ENCODE data around the gene GRIN2A.

The GRIN2A gene

GRCh38 chr16:10181196-10182162 is 749 bp downstream of the GRIN2A start:
- peak; percentile 75 for DNase-seq (ENCODE audit: low spot score)

- peak; percentile 28 for DNase-seq (ENCODE audit: low spot score)
Measured at GRCh38 chr16:10180771-10181163, 1.5 kb downstream of the GRIN2A start.

- DNase-seq (ENCODE audit: low spot score) = no peak
Measured at GRCh38 chr16:10180042-10180770, 2.0 kb downstream of the GRIN2A start.

- DNase-seq (ENCODE audit: low spot score) = no peak
Measured at GRCh38 chr16:10178526-10178925, 3.7 kb downstream of the GRIN2A start.

- DNase-seq (ENCODE audit: low spot score) = peak; percentile 86
Measured at GRCh38 chr16:10178080-10178479, 4.1 kb downstream of the GRIN2A start.

GRCh38 chr16:10172848-10173655 is 9.2 kb downstream of the GRIN2A start:
- peak; percentile 44 for DNase-seq (ENCODE audit: low spot score)

- DNase-seq (ENCODE audit: low spot score) = no peak
Measured at GRCh38 chr16:10171221-10171620, 11.0 kb downstream of the GRIN2A start.

- DNase-seq (ENCODE audit: low spot score) = no peak
Measured at GRCh38 chr16:10169904-10170410, 12.3 kb downstream of the GRIN2A start.

GRCh38 chr16:10169031-10169430 is 13.2 kb downstream of the GRIN2A start:
- no peak for DNase-seq (ENCODE audit: low spot score)

GRCh38 chr16:10168258-10168657 is 14.0 kb downstream of the GRIN2A start:
- no peak for DNase-seq (ENCODE audit: low spot score)

- DNase-seq (ENCODE audit: low spot score) = no peak
Measured at GRCh38 chr16:10165643-10166042, 16.6 kb downstream of the GRIN2A start.

GRCh38 chr16:10162981-10163380 is 19.2 kb downstream of the GRIN2A start:
- DNase-seq (ENCODE audit: low spot score) = no peak

- DNase-seq (ENCODE audit: low spot score) = no peak
Measured at GRCh38 chr16:10156099-10156498, 26.1 kb downstream of the GRIN2A start.

- DNase-seq (ENCODE audit: low spot score) = no peak
Measured at GRCh38 chr16:10154389-10154788, 27.8 kb downstream of the GRIN2A start.

GRCh38 chr16:10153985-10154384 is 28.2 kb downstream of the GRIN2A start:
- no peak for DNase-seq (ENCODE audit: low spot score)

- no peak for DNase-seq (ENCODE audit: low spot score)
Measured at GRCh38 chr16:10151718-10152117, 30.5 kb downstream of the GRIN2A start.

- peak; percentile 59 for DNase-seq (ENCODE audit: low spot score)
Measured at GRCh38 chr16:10150906-10151305, 31.3 kb downstream of the GRIN2A start.

GRCh38 chr16:10145542-10146035 is 36.6 kb downstream of the GRIN2A start:
- DNase-seq (ENCODE audit: low spot score) = no peak

- no peak for DNase-seq (ENCODE audit: low spot score)
Measured at GRCh38 chr16:10141671-10142070, 40.6 kb downstream of the GRIN2A start.

- DNase-seq (ENCODE audit: low spot score) = no peak
Measured at GRCh38 chr16:10138881-10139280, 43.3 kb downstream of the GRIN2A start.

- DNase-seq (ENCODE audit: low spot score) = no peak
Measured at GRCh38 chr16:10137341-10137740, 44.9 kb downstream of the GRIN2A start.

- no peak for DNase-seq (ENCODE audit: low spot score)
Measured at GRCh38 chr16:10136916-10137315, 45.3 kb downstream of the GRIN2A start.

Measured in COLO829 (cell line).